Heart left ventricle (tissue), 13 donors: ENCODE measurements around the gene LMTK2.

ENCODE experiments used
- CTCF ChIP-seq, 12 donors: fragments of 200-600 bp; sonication (generic) in 4 of 12; IDR thresholded peaks; one replicate each; pipeline versions ENCODE4 v1.5.0 to v1.8.0; 2018 to 2022; ENCODE audit warnings: antibody characterized with exemption in 12 of 12, mild to moderate bottlenecking in 5 of 12
- POLR2A ChIP-seq, 2 donors: fragments of 450-650 bp; IDR thresholded peaks; one replicate each; pipeline ENCODE4 v1.6.1; 2017; ENCODE audit warnings: antibody characterized with exemption in 2 of 2, mild to moderate bottlenecking in 2 of 2, moderate library complexity in 2 of 2
- donor health status: ischemic (EF 13 %, LVEDD 7.1; RV severe dilation, severe dysfunction).
- donor health status: DM: no; HTN: yes; CAD: no.
- donor health status: DM: no; HTN: no; CAD: no.
- donor health status: ischemic (EF 25% LVEDD 6.9; RV normal size, moderate dysfunction).
- donor health status: ischemic (EF 25% LVEDD 5.7; RV mildly dilated, moderate dysfunction).
- donor health status: ischemic (EF 35%, LVEDD 5.7; RV mildly dilated, moderate dysfunction).
- donor health status: nonischemic (EF 11% LVEDD 7.7; RV severe dilation, severe dysfunction).
- donor health status: DM: yes; HTN: yes; CAD: no.
- donor health status: PGD.
- donor health status: ischemic (EF 29% LVEDD 5.4; RV normal size, mild dysfunction).
- donor health status: nonischemic (EF 23%, LVEDD 6.1; RV moderate dilation, normal function).

DNA sequence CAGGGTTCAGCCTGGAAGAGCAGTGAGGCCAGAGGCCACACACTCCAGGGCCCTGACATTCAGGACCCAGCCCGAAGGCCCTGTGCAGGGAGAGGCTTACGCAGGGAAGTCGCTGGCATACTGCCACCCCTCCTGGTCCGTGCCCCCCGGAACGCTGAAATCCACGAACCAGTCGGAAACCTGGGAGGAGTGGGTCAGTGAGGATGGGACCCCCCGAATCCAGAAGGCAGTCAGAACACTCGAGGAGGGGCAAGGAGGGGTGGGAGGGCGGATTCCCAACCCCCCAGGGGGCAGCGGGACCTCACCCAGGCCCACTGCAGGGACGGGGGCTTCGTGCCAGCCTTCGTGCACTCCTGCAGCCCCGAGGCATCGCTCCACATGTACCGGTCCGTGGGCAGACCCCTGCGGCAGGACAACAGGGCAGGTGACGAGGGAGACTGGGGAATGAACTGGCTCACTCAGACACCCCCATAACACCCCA lies 118.1 kb downstream of the LMTK2 start:
- no peak for TF ChIP-seq CTCF (IDR thresholded peaks at IDR 0.05)
- TF ChIP-seq POLR2A (IDR thresholded peaks at IDR 0.05), result no peak
